SIG-M5 treated with dmso at 0.1 percent for 504 hours (cell line): ENCODE measurements around the gene AREL1.
A peak's percentile ranks its signal among the peaks of the same experiment; 100 is the strongest.
"Not testable (repeated sequence)": the region's sequence is repeated elsewhere in the genome, so short reads cannot be mapped to it uniquely, and the experiment has no call there.

ENCODE experiments used
- DNase-seq: peaks from one replicate; lab custom pipeline; 2025; ENCODE audit not compliant: unreplicated experiment; lab: John Stamatoyannopoulos, UW

AREL1 gene

GRCh38 chr14:74712499-74713394, at the start of gene AREL1, which contains the start of gene FCF1:
TSS of gene AREL1 (minus strand) at chr14:74713080. CDS start at chr14:74685615, 27,465 bp downstream.
TSS of gene FCF1 (plus strand) at chr14:74713144. CDS start at chr14:74713198, 54 bp downstream.
- DNase-seq, result no peak

- DNase-seq, result not testable (repeated sequence)
Measured at GRCh38 chr14:74758505-74758904, 45.6 kb upstream of the AREL1 start.

DNA sequence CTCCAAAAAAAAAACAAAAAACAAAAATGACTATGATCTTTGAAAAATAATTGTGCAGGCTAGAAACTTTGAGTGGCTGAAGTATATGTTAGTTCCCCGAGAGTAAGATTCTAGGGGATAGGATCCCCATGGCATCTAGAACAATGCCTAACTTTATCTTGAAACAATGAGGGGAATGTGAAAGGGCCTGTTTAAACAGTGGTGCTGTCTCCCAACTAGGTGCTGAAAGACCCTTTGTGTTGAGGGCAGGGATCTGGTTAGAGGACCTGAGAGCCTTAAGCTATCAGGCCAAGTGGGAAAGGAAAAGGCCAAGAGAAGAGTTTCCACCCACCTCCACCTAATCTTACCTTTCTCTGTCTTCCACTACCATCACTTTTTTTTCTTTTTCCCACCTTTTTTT, 43.4 kb upstream of the AREL1 start:
- no peak for DNase-seq

DNA sequence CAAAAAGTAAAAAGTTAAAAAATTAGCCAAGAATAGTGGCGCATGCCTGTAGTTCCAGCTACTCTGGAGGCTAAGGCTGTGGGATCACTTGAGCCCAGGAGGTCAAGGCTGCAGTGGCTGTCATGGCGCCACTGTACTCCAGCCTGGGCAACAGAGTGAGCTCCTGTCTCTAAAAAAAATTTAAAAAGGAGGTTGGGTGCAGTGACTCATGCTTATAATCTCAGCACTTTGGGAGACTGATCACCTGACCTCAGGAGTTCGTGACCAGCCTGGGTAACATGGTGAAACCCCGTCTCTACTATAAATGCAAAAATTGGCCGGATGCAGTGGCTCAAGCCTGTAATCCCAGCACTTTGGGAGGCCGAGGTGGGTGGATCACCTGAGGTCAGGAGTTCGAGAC, 42.0 kb upstream of the AREL1 start:
- DNase-seq, result no peak

DNA sequence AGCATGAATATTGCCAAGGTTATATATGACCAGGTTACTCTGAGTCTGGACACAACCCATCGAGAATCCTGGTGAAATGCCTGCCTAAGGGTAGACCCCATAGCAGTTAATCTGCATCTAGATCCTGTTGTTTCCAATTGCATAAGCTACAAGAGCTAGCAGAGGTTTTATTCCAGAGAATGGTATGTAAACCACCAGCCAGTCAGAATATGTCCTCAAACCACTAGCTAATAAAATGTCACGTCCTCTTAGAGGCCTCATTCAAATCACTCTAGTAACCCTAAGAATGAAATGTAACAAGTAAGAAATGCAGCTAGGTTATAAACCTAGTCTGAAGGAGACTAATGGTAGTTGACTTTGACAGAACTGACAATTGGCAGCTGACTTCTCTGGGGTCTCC, 41.3 kb upstream of the AREL1 start:
- DNase-seq, result no peak

DNA sequence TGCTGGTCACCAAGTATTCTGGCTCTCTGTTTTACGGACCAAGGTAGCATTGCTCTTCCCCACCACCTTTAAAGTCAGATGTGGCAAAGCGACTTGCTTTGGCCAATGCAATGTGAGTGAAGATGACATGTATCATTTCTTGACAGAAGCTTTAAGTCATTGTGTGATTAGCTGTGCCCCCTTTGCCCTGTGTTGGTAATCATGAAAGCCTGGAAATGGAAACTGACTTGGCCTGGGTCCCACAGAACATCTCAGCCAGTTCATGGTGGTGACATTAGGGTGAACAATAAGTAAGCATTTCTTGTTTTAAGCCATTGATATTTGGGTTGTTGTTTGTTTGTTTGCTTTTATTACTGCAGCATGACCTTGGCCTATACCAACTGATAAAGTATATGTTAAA, 34.4 kb upstream of the AREL1 start:
- no peak for DNase-seq

DNA sequence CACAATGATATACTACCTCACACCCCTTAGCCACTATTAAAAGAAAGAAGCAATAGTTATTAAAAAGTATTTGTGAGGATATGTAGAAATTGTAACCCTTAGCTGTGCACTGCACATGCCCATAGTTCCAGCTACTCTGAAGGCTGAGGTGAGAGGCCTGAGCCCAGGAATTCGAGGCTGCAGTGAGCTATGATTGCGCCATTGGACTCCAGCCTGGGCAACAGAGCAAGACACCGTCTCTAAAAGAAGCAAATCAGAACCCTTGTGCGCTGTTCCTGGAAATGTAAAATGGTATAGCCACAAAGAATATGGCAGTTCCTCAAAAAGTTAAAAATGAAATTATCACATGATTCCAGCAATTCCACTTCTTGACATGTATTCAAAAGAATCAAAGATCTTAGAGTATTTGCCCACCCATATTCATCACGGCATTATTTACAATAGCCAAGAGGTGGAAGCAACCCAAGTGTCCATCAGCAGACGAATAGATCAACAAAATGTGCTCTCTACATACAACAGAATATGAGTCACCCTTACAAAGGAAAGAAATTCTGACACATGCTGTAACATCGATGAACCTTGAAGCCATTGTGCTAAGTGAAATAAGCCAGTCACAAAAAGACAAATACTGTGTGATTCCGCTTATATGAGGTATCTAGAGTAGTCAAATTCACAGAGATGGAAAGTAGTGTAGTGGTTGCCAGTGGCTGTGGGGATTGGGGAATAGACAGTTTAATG, 26.6 kb upstream of the AREL1 start:
- DNase-seq, result no peak

- DNase-seq, result no peak
Measured at GRCh38 chr14:74737753-74738325, 25.0 kb upstream of the AREL1 start.

GRCh38 chr14:74735125-74735524, 22.2 kb upstream of the AREL1 start:
- DNase-seq, result no peak

DNA sequence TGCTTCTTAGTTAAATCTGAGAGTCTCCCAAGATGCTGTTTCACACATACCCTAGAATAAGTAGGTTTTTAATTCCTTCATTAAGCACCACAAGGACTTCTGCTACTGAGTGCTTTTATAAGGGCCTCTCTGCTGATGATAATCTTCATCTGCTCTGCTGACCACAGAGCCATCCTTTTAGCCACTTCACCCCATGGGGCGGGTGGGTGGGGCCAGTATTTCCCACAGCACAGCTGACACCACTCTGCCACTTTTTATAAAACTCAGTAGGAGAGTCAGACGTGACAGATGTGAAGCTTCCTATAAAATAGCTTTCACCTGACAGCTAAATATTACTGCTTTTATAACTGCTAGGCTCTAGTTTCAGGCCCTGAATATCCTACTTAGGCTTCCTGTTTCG, 20.3 kb upstream of the AREL1 start:
- no peak for DNase-seq

DNA sequence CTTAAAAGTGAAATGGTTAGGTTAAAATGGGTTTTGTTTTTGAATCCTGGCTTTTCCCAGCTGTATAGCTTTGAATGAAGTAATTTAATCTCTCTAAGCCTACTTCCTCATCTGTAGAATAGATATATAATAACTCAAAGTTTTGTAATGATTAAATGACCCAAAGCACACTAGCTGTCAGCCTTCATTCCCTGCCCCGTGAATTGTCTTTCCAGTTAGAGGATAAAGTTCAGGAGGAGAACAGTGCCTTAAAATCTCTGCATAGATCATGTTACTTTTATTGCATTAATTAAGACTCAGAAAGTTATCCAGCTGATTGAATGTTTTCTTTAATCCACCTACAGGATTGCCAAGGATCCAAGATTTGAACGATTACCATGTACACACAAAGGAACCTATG, 19.5 kb upstream of the AREL1 start:
- DNase-seq, result no peak

DNA sequence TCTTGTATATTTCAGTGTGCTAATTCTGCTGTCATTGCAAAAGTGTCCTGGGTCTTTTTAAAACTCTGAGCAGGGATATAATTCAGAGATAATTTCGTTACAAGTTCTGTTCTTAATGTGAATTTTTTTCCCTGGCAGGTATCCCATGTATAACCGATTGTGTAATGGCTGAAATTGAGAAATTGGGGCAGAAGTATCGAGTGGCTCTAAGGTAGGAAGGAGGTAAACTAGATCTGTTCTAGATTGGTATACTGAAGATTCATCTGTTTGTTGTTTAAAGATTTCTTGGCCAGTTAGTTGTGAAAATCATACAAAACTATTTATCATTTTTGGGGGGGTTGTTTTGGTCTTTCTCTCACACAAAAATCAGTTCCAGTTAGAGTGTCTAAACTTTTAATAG, 10.3 kb upstream of the AREL1 start:
- no peak for DNase-seq

- no peak for DNase-seq
Measured at GRCh38 chr14:74720526-74720925, 7.6 kb upstream of the AREL1 start.

- DNase-seq, result no peak
Measured at GRCh38 chr14:74713395-74713735, 485 bp upstream of the AREL1 start.

GRCh38 chr14:74711651-74712050, 1.2 kb downstream of the AREL1 start:
- no peak for DNase-seq

DNA sequence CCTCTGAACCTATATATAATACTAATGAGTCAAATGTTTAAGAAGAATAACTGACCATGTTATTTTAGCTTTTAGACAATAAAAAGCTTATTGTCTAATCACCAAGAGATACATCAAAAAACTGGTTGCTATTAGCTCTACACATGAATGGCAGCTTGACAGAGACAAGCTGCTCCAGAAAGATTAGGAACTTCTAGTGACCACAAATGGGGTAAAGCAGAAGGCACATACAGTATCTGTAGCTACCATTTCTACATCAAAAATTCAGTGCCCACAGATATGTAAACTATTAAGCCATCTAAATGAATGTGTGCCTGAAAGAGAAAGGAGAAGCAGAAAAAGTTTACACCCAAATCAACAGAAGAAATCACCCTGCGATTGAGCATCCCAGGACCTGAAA, 2.4 kb downstream of the AREL1 start:
- DNase-seq, result no peak

DNA sequence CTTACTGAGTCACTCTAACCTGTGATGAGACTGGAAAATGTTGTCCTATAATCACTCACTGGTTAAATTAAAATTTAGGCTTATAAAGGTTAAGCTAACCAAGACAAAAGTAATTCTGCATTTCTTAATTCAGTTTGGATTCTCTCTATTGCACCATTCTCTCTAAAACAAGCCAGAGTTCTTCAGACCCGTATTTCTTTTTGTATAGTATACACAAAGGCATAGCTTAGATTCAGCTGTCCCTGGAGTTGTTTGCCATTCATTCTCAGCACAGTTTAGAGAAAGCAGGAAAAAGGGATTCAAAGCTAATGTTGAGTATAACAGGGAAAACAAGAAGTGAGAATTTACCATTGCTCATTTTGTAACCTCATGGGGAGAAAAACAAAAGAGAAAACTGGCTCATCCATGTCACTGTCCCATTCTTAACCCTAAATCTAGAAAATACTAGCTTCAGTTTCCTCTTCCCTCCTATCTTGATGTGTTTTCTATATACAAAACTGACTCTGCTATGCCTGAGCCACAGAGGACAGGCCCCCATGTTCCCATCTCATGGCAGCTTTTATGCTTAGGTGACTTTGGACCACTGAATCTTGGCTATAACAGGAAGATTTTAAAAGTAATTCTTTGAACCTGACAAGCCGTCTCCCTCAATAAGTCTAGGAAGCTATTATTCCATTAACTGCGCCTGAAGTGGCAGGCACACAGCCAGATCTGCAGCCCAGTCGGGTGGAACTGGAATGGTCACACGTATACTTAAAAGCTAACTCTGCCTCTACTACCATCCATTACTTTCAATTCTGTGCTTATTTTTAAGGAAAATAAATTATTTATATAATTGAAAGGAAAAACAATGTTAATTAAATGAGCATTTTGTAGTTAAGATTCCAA, 7.0 kb downstream of the AREL1 start:
- DNase-seq, result no peak

DNA sequence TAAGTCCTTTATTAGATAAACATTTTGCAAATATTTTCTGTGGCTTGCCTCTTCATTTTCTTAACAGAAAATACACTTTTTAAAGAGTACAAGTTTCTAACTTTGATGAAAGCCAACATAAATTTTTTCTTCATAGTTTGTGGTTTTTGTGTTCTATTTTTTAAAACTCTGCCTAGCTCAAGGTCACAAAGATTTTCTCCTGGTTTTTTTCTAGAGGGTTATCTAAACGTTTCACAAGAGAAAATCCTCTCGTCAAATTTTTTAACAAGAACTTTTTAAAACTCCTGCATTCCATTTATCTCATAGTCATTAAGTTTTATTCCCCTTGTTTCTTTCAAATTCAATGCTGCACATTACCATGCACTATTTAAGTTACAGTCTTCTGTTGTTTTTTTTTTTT, 8.2 kb downstream of the AREL1 start:
- DNase-seq, result no peak

DNA sequence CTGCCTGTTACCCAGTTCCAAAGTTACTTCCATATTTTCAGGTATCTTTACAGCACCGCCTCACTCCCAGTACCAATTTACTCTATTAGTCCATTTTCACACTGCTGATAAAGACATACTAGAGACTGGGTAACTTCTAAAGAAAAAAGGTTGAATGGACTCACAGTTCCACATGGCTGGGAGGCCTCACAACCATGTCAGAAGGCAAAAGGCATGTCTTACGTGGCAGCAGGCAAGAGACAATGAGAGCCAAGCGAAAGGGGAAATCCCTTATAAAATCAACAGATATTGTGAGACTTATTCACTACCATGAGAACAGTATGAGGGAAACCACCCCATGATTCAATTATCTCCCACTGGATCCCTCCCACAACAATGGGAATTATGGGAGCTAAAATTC, 9.8 kb downstream of the AREL1 start:
- DNase-seq, result no peak

DNA sequence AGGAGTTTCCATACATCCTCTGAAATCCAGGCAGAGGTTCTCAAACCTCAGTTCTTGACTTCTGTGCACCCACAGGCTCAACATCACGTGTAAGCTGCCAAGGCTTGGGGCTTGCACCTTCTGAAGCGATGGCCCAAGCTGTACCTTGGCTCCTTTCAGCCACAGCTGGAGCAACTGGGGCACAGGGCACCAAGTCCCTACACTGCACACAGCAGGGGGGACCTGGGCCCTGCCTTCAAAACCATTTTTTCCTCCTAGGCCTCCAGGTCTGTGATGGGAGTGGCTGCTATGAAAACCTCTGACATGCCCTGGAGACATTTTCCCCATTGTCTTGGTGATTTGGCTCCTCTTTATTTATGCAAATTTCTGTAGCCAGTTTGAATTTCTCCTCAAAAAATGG, 10.6 kb downstream of the AREL1 start:
- DNase-seq, result no peak

DNA sequence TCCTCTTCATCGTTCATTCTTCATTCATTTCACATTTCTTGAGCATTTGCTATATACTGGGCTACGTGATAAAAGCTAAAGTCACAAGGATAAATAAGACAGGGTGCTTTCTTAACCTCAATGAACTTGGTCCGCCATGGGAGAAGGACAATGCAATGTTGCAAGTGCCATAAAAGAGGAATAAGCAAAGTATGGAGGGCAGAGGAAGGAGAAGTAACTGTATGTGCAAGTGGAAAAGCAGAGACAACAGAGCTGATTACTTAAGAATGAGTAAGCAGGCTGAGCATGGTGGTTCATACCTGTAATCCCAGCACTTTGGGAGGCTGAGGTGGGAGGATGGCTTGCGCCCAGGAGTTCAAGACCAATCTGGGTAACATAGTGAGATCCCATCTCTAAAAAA, 14.4 kb downstream of the AREL1 start:
- DNase-seq, result peak; percentile 55
